Epithelial cell of proximal tubule (primary cell): ENCODE measurements around the gene XRCC4. TPM values are rescaled to one million over a fixed set of nuclear protein-coding genes. Genes with fewer than 3 reads are reported as not detected.

Experiments used
- DNase-seq: peaks from one replicate; pipeline ENCODE4 v3.0.0-alpha.2; 2011; ENCODE audit warnings: low read depth
- H3K4me3 ChIP-seq: 2 replicates; pipeline ENCODE4 v1.5.1; 2011; ENCODE audit warnings: low read depth, mild to moderate bottlenecking, low read length
- CTCF ChIP-seq: conservative IDR thresholded peaks from 2 replicates; pipeline ENCODE4 v1.5.1; 2012; ENCODE audit warnings: low read depth, mild to moderate bottlenecking, low read length
- total RNA-seq: library from RNA; depleted of rRNA; stranded (reverse); fragments of >200 nt; gene quantifications from 2 replicates; pipeline ENCODE4 v1.2.3, GENCODE V29; 2015

The XRCC4 gene
- total RNA-seq, 1 donor from 2014 or later, result 16.4 TPM

DNA sequence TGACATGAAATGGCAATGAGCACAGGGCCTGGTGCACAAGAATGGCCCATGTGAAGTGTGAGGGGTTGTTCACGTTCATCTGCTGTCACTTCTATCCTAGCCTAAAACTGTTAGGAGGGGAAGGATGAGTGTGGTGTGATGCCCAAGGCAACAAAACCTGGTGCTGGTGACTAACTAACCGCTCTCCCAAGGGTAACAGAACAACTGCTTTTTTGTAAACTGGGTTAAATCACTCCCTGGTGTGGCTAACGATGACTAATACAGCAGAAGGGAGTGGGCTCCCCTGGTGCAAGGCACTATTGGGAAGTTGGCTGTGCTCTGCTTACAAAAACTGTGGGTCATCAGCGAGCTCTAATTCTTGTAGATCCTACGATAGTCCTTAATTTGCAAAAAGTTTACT, 291.0 kb downstream of the XRCC4 start:
- H3K4me3 ChIP-seq, result no peak overlapping the region
- no peak for DNase-seq
- TF ChIP-seq CTCF, result no peak

GRCh38 chr5:83368835-83369234, 291.5 kb downstream of the XRCC4 start:
- H3K4me3 ChIP-seq, result no peak overlapping the region
- DNase-seq, result no peak
- no peak for TF ChIP-seq CTCF

DNA sequence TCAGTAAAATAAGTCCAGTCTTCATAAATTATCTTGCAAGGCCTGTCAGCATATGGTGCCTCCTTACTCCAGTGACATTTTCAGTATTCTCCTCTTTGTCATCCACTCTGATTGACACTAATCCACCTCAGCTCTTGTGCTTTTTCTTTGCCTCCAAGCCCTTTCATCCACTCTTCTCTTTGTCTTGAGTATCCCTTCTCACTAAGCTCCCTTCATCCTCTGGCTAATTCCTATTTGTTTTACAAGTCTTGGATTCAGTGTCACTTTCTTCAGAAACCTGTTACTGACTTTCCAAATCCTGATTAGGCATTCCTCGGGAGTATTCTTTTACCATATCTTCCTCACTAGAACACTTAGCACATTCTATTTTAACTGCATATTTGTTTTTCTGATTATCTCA, 293.6 kb downstream of the XRCC4 start:
- DNase-seq, result no peak
- H3K4me3 ChIP-seq, result no peak overlapping the region
- no peak for TF ChIP-seq CTCF

GRCh38 chr5:83371726-83372125, 294.4 kb downstream of the XRCC4 start:
- DNase-seq, result no peak
- TF ChIP-seq CTCF, result no peak
- no peak overlapping the region for H3K4me3 ChIP-seq

GRCh38 chr5:83374547-83374946, 297.2 kb downstream of the XRCC4 start:
- no peak overlapping the region for H3K4me3 ChIP-seq
- DNase-seq, result peak; percentile 45
- TF ChIP-seq CTCF, result no peak

GRCh38 chr5:83375049-83375745, 297.9 kb downstream of the XRCC4 start:
- DNase-seq, result no peak
- H3K4me3 ChIP-seq, result no peak overlapping the region
- no peak for TF ChIP-seq CTCF

DNA sequence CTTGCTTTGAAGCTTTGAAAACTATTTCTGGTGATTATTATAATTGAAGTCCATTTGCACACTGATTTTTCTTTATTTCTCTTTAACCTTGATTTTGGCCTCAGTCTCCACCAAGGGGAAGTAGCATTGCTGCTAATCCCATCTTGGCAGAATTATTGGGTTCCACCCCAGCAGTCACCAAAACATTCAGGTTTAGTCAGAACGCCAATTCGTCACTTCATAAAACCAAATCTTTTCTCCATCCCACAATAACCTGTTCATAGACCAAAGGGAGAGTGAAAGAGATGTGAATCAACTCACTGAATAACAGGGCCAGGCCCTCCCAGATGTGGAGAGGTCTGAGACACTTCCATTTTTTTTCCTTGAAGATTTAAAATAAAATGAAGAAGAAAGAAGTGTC, 299.1 kb downstream of the XRCC4 start:
- TF ChIP-seq CTCF, result no peak
- H3K4me3 ChIP-seq, result no peak overlapping the region
- DNase-seq, result no peak
